GM23248 (cell line): ENCODE results near the gene CCDC81. TPM values are rescaled to one million over a fixed set of nuclear protein-coding genes. Genes with fewer than 3 reads are reported as not detected.

ENCODE experiments used
- DNase-seq: peaks from one replicate; pipeline ENCODE4 v3.0.0-alpha.2; 2015
- H2AFZ ChIP-seq: fragments of 200-600 bp; sonication (generic); 2 replicates; pipeline ENCODE4 v1.6.1; 2016; ENCODE audit warnings: antibody characterized with exemption
- H3F3A ChIP-seq: fragments of 200-600 bp; sonication (generic); 2 replicates; pipeline ENCODE4 v1.6.1; 2016; ENCODE audit warnings: mild to moderate bottlenecking, antibody characterized with exemption, mixed run types; ENCODE audit not compliant: insufficient read depth
- H3K27ac ChIP-seq: fragments of 200-600 bp; sonication (generic); 2 replicates; pipeline ENCODE4 v1.5.1; 2016; ENCODE audit warnings: mild to moderate bottlenecking
- H3K27me3 ChIP-seq: fragments of 200-600 bp; sonication (generic); replicated peaks from 2 replicates; pipeline ENCODE4 v1.6.1; 2016; ENCODE audit warnings: mild to moderate bottlenecking; ENCODE audit not compliant: insufficient read depth
- H3K36me3 ChIP-seq: fragments of 200-600 bp; sonication (generic); 2 replicates; pipeline ENCODE4 v1.6.1; 2016; ENCODE audit warnings: low read depth, mild to moderate bottlenecking
- H3K4me1 ChIP-seq: fragments of 200-600 bp; sonication (generic); 2 replicates; pipeline ENCODE4 v1.6.1; 2016; ENCODE audit warnings: mild to moderate bottlenecking; ENCODE audit not compliant: insufficient read depth
- H3K4me2 ChIP-seq: fragments of 200-600 bp; sonication (generic); one replicate; pipeline ENCODE4 v1.6.1; 2016; ENCODE audit warnings: mild to moderate bottlenecking; ENCODE audit not compliant: unreplicated experiment
- H3K4me3 ChIP-seq: fragments of 200-600 bp; sonication (generic); 2 replicates; pipeline ENCODE4 v1.5.1; 2016; ENCODE audit warnings: mild to moderate bottlenecking
- H3K79me2 ChIP-seq: fragments of 200-600 bp; sonication (generic); 2 replicates; pipeline ENCODE4 v1.6.1; 2016; ENCODE audit warnings: mild to moderate bottlenecking; ENCODE audit not compliant: insufficient read depth
- H3K9ac ChIP-seq: fragments of 200-600 bp; sonication (generic); 2 replicates; pipeline ENCODE4 v1.6.1; 2016; ENCODE audit warnings: mild to moderate bottlenecking
- H3K9me2 ChIP-seq: fragments of 200-600 bp; sonication (generic); 2 replicates; pipeline ENCODE4 v1.6.1; 2016; ENCODE audit warnings: mixed run types, mild to moderate bottlenecking, moderate library complexity; ENCODE audit not compliant: insufficient read depth
- H3K9me3 ChIP-seq: fragments of 200-600 bp; sonication (generic); one replicate; pipeline ENCODE4 v1.6.1; 2017; ENCODE audit warnings: low read depth
- H4K20me1 ChIP-seq: fragments of 200-600 bp; sonication (generic); 2 replicates; pipeline ENCODE4 v1.6.0; 2016; ENCODE audit not compliant: insufficient read depth
- EZH2 ChIP-seq: fragments of 200-600 bp; sonication (generic); IDR thresholded peaks from 2 replicates; pipeline ENCODE4 v1.6.1; 2018; ENCODE audit warnings: antibody characterized with exemption, mild to moderate bottlenecking; ENCODE audit not compliant: insufficient read depth, poor library complexity, severe bottlenecking
- EZH2phosphoT487 ChIP-seq: fragments of 200-600 bp; sonication (generic); IDR thresholded peaks from 2 replicates; pipeline ENCODE4 v1.6.1; 2018; ENCODE audit warnings: antibody characterized with exemption, moderate library complexity, mild to moderate bottlenecking, low read depth; ENCODE audit not compliant: insufficient read depth
- WGBS, 2 experiments: methylation state at CpG; one replicate each; pipeline ENCODE4 v1.1.6; 2015 to 2017; ENCODE audit warnings: low lambda C conversion rate in 2 of 2, low coverage in 1 of 2; ENCODE audit errors: missing lambda C conversion rate in 2 of 2; 5-methylcytosine and 5-hydroxymethylcytosine counted together
- in situ Hi-C: fragments of 300-500 bp; cut with MboI; formaldehyde crosslinking; loops from 2 replicates; pipeline ENCODE4 v1.15.0; 2020
- polyA plus RNA-seq: library from polyadenylated mRNA; unstranded; fragments of >200 nt; fragmentation: Nextera tagmentation; extraction: Ambion mirVana; gene quantifications from 2 replicates; pipeline ENCODE4 v1.2.1, GENCODE V29; 2016
- total RNA-seq: library from RNA; depleted of rRNA; stranded (reverse); fragments of >200 nt; shearing (Covaris generic); gene quantifications from 2 replicates; pipeline ENCODE4 v1.2.3, GENCODE V29; 2014

CCDC81 gene
- total and polyA plus RNA-seq, 2 experiments from 2014 or later: under 0.01 to 0.49 TPM

- no peaks in the 10 kb centered on the region for H3K27me3 ChIP-seq
- DNase-seq: no peak
- no peaks in the 10 kb centered on the region for H3K9me3 ChIP-seq
- H3K4me1 ChIP-seq: no peaks in the 10 kb centered on the region
- H3K36me3 ChIP-seq: no peaks in the 10 kb centered on the region
- no peak for TF ChIP-seq EZH2
- TF ChIP-seq EZH2phosphoT487: no peak
- 76 to 89% methylated on average over 2 of the region's 2 CpGs for WGBS, 2 experiments
- no peaks in the 10 kb centered on the region for H3K79me2 ChIP-seq
- H2AFZ ChIP-seq: no peak overlapping the region
- no peaks in the 10 kb centered on the region for H4K20me1 ChIP-seq
- H3K9me2 ChIP-seq: no peaks in the 10 kb centered on the region
- no peak overlapping the region for H3K4me2 ChIP-seq
- no peaks in the 10 kb centered on the region for H3F3A ChIP-seq
- H3K9ac ChIP-seq: no peak overlapping the region
- in situ Hi-C loops: no loop called here
- no peak overlapping the region for H3K27ac ChIP-seq
- H3K4me3 ChIP-seq: no peak overlapping the region
Observed at GRCh38 chr11:86380295-86381059, 5.8 kb downstream of the CCDC81 start.

DNA sequence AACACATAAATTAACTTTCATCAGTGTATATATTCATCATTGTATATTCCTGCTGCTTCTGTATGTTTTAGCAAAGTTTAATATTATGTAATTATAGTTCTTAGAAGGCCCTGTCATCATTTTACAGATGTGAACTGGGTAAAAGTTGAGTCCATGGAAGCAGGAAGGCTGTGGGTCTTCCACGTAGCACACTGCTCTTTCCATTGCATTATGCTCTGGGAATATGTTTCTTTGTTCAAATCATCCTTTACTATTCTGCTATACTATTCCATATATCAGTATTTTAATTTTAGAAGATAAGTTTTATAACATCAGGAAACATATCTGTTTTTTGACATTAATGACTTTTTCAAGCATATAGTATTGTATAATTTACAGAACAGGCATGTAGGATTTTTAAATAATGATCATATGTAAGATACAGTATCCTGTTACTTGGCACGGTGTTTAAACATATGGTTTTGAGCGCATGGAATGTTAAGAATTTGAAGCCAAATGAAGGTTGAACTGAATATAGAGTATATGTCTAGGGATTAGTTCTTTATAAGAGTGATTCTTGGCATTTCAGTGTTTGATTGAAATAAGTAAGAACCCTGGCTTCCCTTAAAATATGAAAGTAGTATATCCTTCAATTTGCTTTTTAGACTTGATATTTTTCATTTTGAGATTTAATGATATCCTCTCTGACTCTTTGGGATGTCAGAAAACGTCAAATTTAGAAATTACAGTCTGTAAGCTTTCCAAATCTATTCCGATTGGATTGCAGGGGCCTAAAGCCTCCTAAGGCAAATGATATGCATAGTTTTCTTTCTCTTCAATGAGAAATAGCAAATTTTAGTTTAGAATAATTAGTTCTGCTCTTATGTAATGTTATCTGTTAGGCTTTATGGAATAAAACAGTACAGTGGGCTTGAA is 8.6 kb downstream of the CCDC81 start:
- Histone ChIP-seq H3K9ac (no peak overlapping the region), H3K4me2 (no peak overlapping the region), H2AFZ (no peak overlapping the region), H3K27me3 (no peaks in the 10 kb centered on the region), H3F3A (no peaks in the 10 kb centered on the region), H3K4me3 (no peak overlapping the region), H3K79me2 (no peaks in the 10 kb centered on the region), H3K9me2 (no peaks in the 10 kb centered on the region), H3K9me3 (no peaks in the 10 kb centered on the region), H3K27ac (no peak overlapping the region), H4K20me1 (no peaks in the 10 kb centered on the region), H3K36me3 (no peaks in the 10 kb centered on the region), H3K4me1 (no peaks in the 10 kb centered on the region)
- 68 to 71% methylated on average over 5 of the region's 5 CpGs for WGBS, 2 experiments
- in situ Hi-C loops: no loop called here
- DNase-seq: no peak
- no peak for TF ChIP-seq EZH2phosphoT487
- TF ChIP-seq EZH2: no peak

- no peak overlapping the region for H3K4me2 ChIP-seq
- TF ChIP-seq EZH2phosphoT487 (no peak), EZH2 (no peak)
Observed at GRCh38 chr11:86386283-86386682, 11.6 kb downstream of the CCDC81 start.

GRCh38 chr11:86386746-86387145 is 12.1 kb downstream of the CCDC81 start:
- Histone ChIP-seq H3K9me2 (no peaks in the 10 kb centered on the region), H3K9me3 (no peaks in the 10 kb centered on the region), H3K79me2 (no peaks in the 10 kb centered on the region), H3K4me3 (no peak overlapping the region), H3K27ac (no peak overlapping the region), H3K4me2 (no peak overlapping the region), H3K4me1 (no peaks in the 10 kb centered on the region), H3K27me3 (no peaks in the 10 kb centered on the region), H3F3A (no peaks in the 10 kb centered on the region), H3K36me3 (no peaks in the 10 kb centered on the region), H2AFZ (no peak overlapping the region), H4K20me1 (no peaks in the 10 kb centered on the region), H3K9ac (no peak overlapping the region)
- no peak for DNase-seq
- in situ Hi-C loops: no loop called here
- WGBS, 2 experiments: 73 to 82% methylated on average over 2 of the region's 2 CpGs
- no peak for TF ChIP-seq EZH2
- TF ChIP-seq EZH2phosphoT487: no peak

More at GRCh38 chr11:86386283-86386682, 11.6 kb downstream of the CCDC81 start:
- Histone ChIP-seq H3K9me2 (no peaks in the 10 kb centered on the region), H3F3A (no peaks in the 10 kb centered on the region), H2AFZ (no peak overlapping the region), H3K79me2 (no peaks in the 10 kb centered on the region), H4K20me1 (no peaks in the 10 kb centered on the region), H3K27me3 (no peaks in the 10 kb centered on the region), H3K4me3 (no peak overlapping the region), H3K4me1 (no peaks in the 10 kb centered on the region), H3K9ac (no peak overlapping the region), H3K9me3 (no peaks in the 10 kb centered on the region), H3K27ac (no peak overlapping the region), H3K36me3 (no peaks in the 10 kb centered on the region)
- whole genome bisulfite sequencing, 2 experiments: 95 to 97% methylated on average over 2 of the region's 2 CpGs
- in situ Hi-C loops: no loop called here
- no peak for DNase-seq
